ENCODE results near the gene SEMA6D. TPM values are rescaled to one million over a fixed set of nuclear protein-coding genes. Genes with fewer than 3 reads are reported as not detected.

Gene SEMA6D
- total and polyA plus RNA-seq, 7 donors, result 2.4 to 12.5 (median 6.4) TPM

DNA sequence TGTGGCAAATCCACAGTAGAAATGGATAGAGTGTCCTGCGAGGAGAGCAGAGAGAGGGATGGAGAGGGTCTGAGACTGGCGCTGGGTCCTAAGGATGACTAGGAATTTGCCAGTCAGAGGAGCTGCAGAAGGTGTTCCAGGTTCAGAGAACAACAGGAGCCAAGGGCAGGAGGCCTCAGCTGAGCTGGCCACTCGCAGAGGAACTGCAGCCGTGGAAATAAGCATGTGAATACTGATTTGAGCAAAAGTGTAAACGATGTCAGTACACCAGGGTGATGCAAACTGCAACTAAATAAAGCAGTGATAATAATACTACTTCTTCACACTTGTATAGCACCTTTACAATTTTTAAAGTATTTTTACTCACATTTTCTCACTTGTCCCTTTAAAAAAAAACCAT is 24.6 kb downstream of the SEMA6D start:
- no peaks in the 10 kb centered on the region for H3K36me3 ChIP-seq
- H3K27me3 ChIP-seq, result no peaks in the 10 kb centered on the region
- no peak for TF ChIP-seq CTCF (IDR thresholded peaks at IDR 0.05)
- no peak for TF ChIP-seq POLR2AphosphoS5 (IDR thresholded peaks at IDR 0.05)
- no peak for TF ChIP-seq EP300 (IDR thresholded peaks at IDR 0.05)
- no peak for TF ChIP-seq POLR2A (IDR thresholded peaks at IDR 0.05)
- peaks cover 0 to 1% (median under 1%) of the 10 kb centered on the region in 4 donors for H3K4me1 ChIP-seq
- no peak overlapping the region for H3K27ac ChIP-seq
- no peak for DNase-seq
- WGBS, 2 donors, result 94 to 97% methylated on average over 5 of the region's 5 CpGs
- H3K9me3 ChIP-seq, result no peaks in the 10 kb centered on the region
- intact Hi-C loops (cut with DNase I), result loop anchor here (10.0 kb wide), 1 partner anchor 77 kb away; no protein-coding TSS in a partner anchor
- H3K4me3 ChIP-seq, result no peak overlapping the region

- H3K9me3 ChIP-seq, result no peaks in the 10 kb centered on the region
- no peak overlapping the region for H3K4me3 ChIP-seq
- H3K4me1 ChIP-seq, result no peaks in the 10 kb centered on the region
- no peak for TF ChIP-seq EP300 (IDR thresholded peaks at IDR 0.05)
- no peak for TF ChIP-seq POLR2A (IDR thresholded peaks at IDR 0.05)
- TF ChIP-seq POLR2AphosphoS5 (IDR thresholded peaks at IDR 0.05), result no peak
- no peak for TF ChIP-seq CTCF (IDR thresholded peaks at IDR 0.05)
- intact Hi-C loops (cut with DNase I), result loop anchor here (10.0 kb wide), 1 partner anchor 78 kb away; no protein-coding TSS in a partner anchor
- H3K36me3 ChIP-seq, result no peaks in the 10 kb centered on the region
- DNase-seq, result no peak
- no peak overlapping the region for H3K27ac ChIP-seq
- 79 to 91% methylated on average over 5 of the region's 5 CpGs for WGBS, 2 donors
- H3K27me3 ChIP-seq, result no peaks in the 10 kb centered on the region
These were observed 25.0 kb downstream of the SEMA6D start for GRCh38 chr15:47742334-47742733.

DNA sequence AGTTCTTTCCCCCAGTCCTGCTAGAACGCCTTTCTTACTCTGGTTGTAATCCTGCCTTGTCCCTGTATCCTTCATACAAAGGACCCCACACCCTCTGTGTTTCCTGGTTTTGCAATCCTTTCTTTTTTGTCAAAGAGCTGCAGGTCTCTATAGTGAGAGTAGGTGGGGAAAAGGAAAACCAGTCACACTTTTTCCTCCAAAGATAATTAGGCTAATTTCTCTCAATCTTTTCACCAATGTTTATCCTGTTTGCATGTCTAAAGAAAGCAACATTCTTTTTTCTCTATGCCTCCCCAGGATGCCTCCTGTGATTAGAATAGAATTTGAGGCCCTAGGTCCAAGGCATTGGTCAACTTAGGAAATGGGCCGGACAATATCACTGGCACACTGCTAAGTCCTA is 25.4 kb downstream of the SEMA6D start:
- 90 to 95% methylated on average over 2 of the region's 2 CpGs for WGBS, 2 donors
- Histone ChIP-seq H3K27me3 (no peaks in the 10 kb centered on the region), H3K9me3 (no peaks in the 10 kb centered on the region), H3K4me3 (no peak overlapping the region), H3K27ac (no peak overlapping the region), H3K4me1 (no peaks in the 10 kb centered on the region), H3K36me3 (no peaks in the 10 kb centered on the region)
- no peak for TF ChIP-seq EP300 (IDR thresholded peaks at IDR 0.05)
- no peak for DNase-seq
- intact Hi-C loops (cut with DNase I), result loop anchor here (10.0 kb wide), 1 partner anchor 78 kb away; no protein-coding TSS in a partner anchor

GRCh38 chr15:47743385-47743784 is 26.1 kb downstream of the SEMA6D start:
- intact Hi-C loops (cut with DNase I), result loop anchor here (10.0 kb wide), 1 partner anchor 79 kb away; no protein-coding TSS in a partner anchor
- Histone ChIP-seq H3K4me1 (no peaks in the 10 kb centered on the region), H3K9me3 (no peaks in the 10 kb centered on the region), H3K36me3 (no peaks in the 10 kb centered on the region), H3K27ac (no peak overlapping the region), H3K4me3 (no peak overlapping the region), H3K27me3 (no peaks in the 10 kb centered on the region)
- no peak for DNase-seq
- 81 to 84% methylated on average over 6 of the region's 6 CpGs for WGBS, 2 donors
- TF ChIP-seq POLR2A (IDR thresholded peaks at IDR 0.05), result no peak

DNA sequence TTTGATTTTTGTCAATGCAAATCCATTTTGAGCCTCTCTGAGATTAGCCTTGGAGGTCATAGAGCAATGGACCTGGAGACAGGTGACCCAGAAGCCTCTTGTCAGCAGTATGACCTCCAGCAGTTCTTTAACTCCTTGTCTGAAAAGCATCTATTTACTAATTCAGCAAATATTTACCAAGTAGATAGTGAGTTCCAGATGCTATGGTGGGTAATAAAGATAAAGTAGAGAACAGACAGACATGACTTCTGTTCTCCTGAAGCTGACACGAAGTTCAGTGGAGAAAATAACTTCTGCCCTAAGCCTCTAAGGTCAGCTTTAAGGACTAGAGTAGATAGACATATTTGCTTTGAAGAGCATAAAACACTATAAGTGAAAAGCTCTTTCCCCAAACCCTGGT is 26.6 kb downstream of the SEMA6D start:
- WGBS, 2 donors, result 7 to 53% methylated on average over 1 of the region's 1 CpG
- intact Hi-C loops (cut with DNase I), result loop anchor here (10.0 kb wide), 1 partner anchor 79 kb away; no protein-coding TSS in a partner anchor
- Histone ChIP-seq H3K27me3 (no peaks in the 10 kb centered on the region), H3K9me3 (no peaks in the 10 kb centered on the region), H3K4me1 (no peaks in the 10 kb centered on the region), H3K36me3 (no peaks in the 10 kb centered on the region), H3K4me3 (no peak overlapping the region), H3K27ac (no peak overlapping the region)
- DNase-seq, result no peak
- no peak for TF ChIP-seq POLR2AphosphoS5 (IDR thresholded peaks at IDR 0.05)

DNA sequence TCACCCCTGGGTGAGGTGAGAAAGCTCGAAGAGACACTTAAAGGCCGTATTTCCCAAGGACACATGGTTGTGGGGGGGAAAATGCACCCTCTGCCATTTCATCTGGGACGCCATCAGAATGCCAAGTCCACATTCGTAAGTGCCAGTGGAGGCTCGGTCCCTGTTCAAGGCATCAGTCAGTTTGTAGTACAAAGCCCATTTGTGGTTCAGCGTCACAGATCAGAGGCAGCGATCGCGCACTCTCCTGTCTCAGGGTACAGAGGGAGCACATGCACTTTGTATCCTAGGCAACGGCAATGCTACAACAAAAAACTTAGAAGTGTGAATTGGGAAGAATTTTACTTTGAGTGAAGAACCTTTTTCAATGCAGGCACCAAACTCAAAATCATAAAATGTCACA is 27.2 kb downstream of the SEMA6D start:
- Histone ChIP-seq H3K9me3 (no peaks in the 10 kb centered on the region), H3K4me3 (no peak overlapping the region), H3K27me3 (no peaks in the 10 kb centered on the region), H3K27ac (no peak overlapping the region), H3K36me3 (no peaks in the 10 kb centered on the region), H3K4me1 (no peaks in the 10 kb centered on the region)
- WGBS, 2 donors, result 88 to 89% methylated on average over 10 of the region's 10 CpGs
- TF ChIP-seq POLR2AphosphoS5 (IDR thresholded peaks at IDR 0.05), result no peak
- TF ChIP-seq EP300 (IDR thresholded peaks at IDR 0.05), result no peak
- TF ChIP-seq POLR2A (IDR thresholded peaks at IDR 0.05), result no peak
- TF ChIP-seq CTCF (IDR thresholded peaks at IDR 0.05), result no peak
- intact Hi-C loops (cut with DNase I), result loop anchor here (10.0 kb wide), 1 partner anchor 80 kb away; no protein-coding TSS in a partner anchor
- no peak for DNase-seq

Data from sigmoid colon (tissue), 7 donors.